Esophagus squamous epithelium (tissue), 4 donors: ENCODE data around the gene MAP3K12.

Experiments used
- CTCF ChIP-seq, 6 experiments: fragments of 450-650 bp in 4 of 6; fragments of 200-600 bp in 2 of 6; sonication (generic) in 2 of 6; IDR thresholded peaks; one replicate each; pipeline ENCODE4 v1.5.1; 2016 to 2019; ENCODE audit warnings: antibody characterized with exemption in 6 of 6, mild to moderate bottlenecking in 4 of 6, moderate library complexity in 4 of 6
- POLR2A ChIP-seq, 4 donors: fragments of 450-650 bp; IDR thresholded peaks; one replicate each; pipeline ENCODE4 v1.6.1; 2017; ENCODE audit warnings: antibody characterized with exemption in 4 of 4, mild to moderate bottlenecking in 4 of 4, moderate library complexity in 3 of 4

GRCh38 chr12:53430116-53430515 lies 69.1 kb downstream of the MAP3K12 start:
- TF ChIP-seq CTCF (IDR thresholded peaks at IDR 0.05) (no peak), POLR2A (IDR thresholded peaks at IDR 0.05) (no peak)
